Trophoblast cell (in vitro differentiated cells and primary cell): ENCODE measurements around the gene CCL3.
"Not testable (repeated sequence)": the region's sequence is repeated elsewhere in the genome, so short reads cannot be mapped to it uniquely, and the experiment has no call there.

Experiments used
- DNase-seq, 2 donors: peaks; one replicate each; pipeline ENCODE4 v3.0.0-alpha.2; 2016
- H2AFZ ChIP-seq: 2 replicates; pipeline ENCODE4 v1.6.1; 2013; ENCODE audit warnings: low read length, moderate library complexity, mild to moderate bottlenecking; ENCODE audit not compliant: insufficient read depth, poor library complexity
- H2AK5ac ChIP-seq: 2 replicates; pipeline ENCODE4 v1.6.1; 2013; ENCODE audit warnings: mild to moderate bottlenecking, low read length
- H2BK120ac ChIP-seq: 2 replicates; pipeline ENCODE4 v1.6.1; 2013; ENCODE audit warnings: low read length, mild to moderate bottlenecking, moderate library complexity; ENCODE audit not compliant: insufficient read depth, poor library complexity
- H2BK12ac ChIP-seq: 2 replicates; pipeline ENCODE4 v1.6.1; 2013; ENCODE audit warnings: mild to moderate bottlenecking, low read length, moderate library complexity
- H2BK5ac ChIP-seq: 2 replicates; pipeline ENCODE4 v1.6.1; 2013; ENCODE audit warnings: low read length, low read depth, moderate library complexity, mild to moderate bottlenecking; ENCODE audit not compliant: poor library complexity
- H3K14ac ChIP-seq: 2 replicates; pipeline ENCODE4 v1.6.1; 2013; ENCODE audit warnings: mild to moderate bottlenecking, low read length
- H3K18ac ChIP-seq: 2 replicates; pipeline ENCODE4 v1.6.1; 2013; ENCODE audit warnings: mild to moderate bottlenecking, low read length
- H3K23ac ChIP-seq: 2 replicates; pipeline ENCODE4 v1.6.1; 2013; ENCODE audit warnings: low read length
- H3K27ac ChIP-seq: 2 replicates; pipeline ENCODE4 v1.5.1; 2013; ENCODE audit warnings: low read depth, mild to moderate bottlenecking, inconsistent platforms, low read length, moderate library complexity
- H3K27me3 ChIP-seq: 2 replicates; pipeline ENCODE4 v1.6.1; 2013; ENCODE audit warnings: inconsistent platforms, mild to moderate bottlenecking, low read length, moderate library complexity; ENCODE audit not compliant: insufficient read depth
- H3K36me3 ChIP-seq, 2 experiments: 1 replicate in 1 of 2; 2 replicates in 1 of 2; pipeline ENCODE4 v1.6.1; 2013; ENCODE audit warnings: low read length in 2 of 2, mild to moderate bottlenecking in 2 of 2, moderate library complexity in 1 of 2; ENCODE audit not compliant: insufficient read depth in 2 of 2, control insufficient read depth in 1 of 2
- H3K4ac ChIP-seq: 2 replicates; pipeline ENCODE4 v1.6.1; 2013; ENCODE audit warnings: low read depth, mild to moderate bottlenecking, low read length, moderate library complexity
- H3K4me1 ChIP-seq, 2 experiments: 1 replicate in 1 of 2; 2 replicates in 1 of 2; pipeline ENCODE4 v1.6.1; 2013; ENCODE audit warnings: low read length in 2 of 2, mild to moderate bottlenecking in 2 of 2, moderate library complexity in 1 of 2; ENCODE audit not compliant: insufficient read depth in 2 of 2, control insufficient read depth in 1 of 2
- H3K4me2 ChIP-seq: 2 replicates; pipeline ENCODE4 v1.6.1; 2013; ENCODE audit warnings: inconsistent platforms, mild to moderate bottlenecking, low read length, moderate library complexity
- H3K4me3 ChIP-seq: 2 replicates; pipeline ENCODE4 v1.5.1; 2013; ENCODE audit warnings: mild to moderate bottlenecking, low read depth, low read length, inconsistent platforms
- H3K79me1 ChIP-seq: one replicate; pipeline ENCODE4 v1.6.1; 2013; ENCODE audit warnings: low read length
- H3K79me2 ChIP-seq: 2 replicates; pipeline ENCODE4 v1.6.1; 2013; ENCODE audit warnings: low read length, mild to moderate bottlenecking; ENCODE audit not compliant: control insufficient read depth, insufficient read depth, poor library complexity
- H3K9ac ChIP-seq: 2 replicates; pipeline ENCODE4 v1.6.1; 2013; ENCODE audit warnings: mild to moderate bottlenecking, low read length
- H3K9me3 ChIP-seq: 2 replicates; pipeline ENCODE4 v1.6.1; 2013; ENCODE audit warnings: low read depth, mild to moderate bottlenecking, control low read depth, inconsistent platforms, low read length; ENCODE audit not compliant: insufficient read depth
- H4K12ac ChIP-seq: 2 replicates; pipeline ENCODE4 v1.6.1; 2013; ENCODE audit warnings: low read depth, mild to moderate bottlenecking, low read length, moderate library complexity
- H4K8ac ChIP-seq: 2 replicates; pipeline ENCODE4 v1.6.1; 2013; ENCODE audit warnings: low read depth, mild to moderate bottlenecking, low read length, moderate library complexity
- H4K91ac ChIP-seq: one replicate; pipeline ENCODE4 v1.6.1; 2013; ENCODE audit warnings: low read depth, mild to moderate bottlenecking, low read length, moderate library complexity
- WGBS: extraction: QIAGEN DNeasy Blood & Tissue Kit; methylation state at CpG from one replicate; pipeline ENCODE4 v1.1.7; 2013; ENCODE audit warnings: missing lambda C conversion rate; ENCODE audit not compliant: insufficient read length, insufficient coverage; ENCODE audit errors: extremely low coverage; 5-methylcytosine and 5-hydroxymethylcytosine counted together

The CCL3 gene

DNA sequence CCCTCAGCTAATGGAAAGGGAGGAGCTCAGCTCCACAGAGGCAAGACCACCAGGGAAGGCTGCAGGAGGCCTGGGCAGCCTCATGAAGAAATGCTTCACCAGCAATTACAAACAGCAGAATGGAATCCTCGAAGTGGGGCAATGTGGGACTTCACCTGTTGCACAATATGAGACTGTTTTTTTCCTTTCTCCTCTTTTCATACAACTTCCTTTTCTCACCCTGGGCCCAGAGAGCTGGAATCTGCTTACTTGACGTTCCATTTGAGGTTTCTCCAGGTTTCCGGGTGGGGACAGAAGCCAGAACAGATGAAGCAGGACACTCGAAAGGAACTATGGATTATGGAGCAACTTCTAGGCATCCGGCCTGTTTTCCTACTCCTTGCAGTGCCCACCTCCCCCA lies 18.3 kb upstream of the CCL3 start:
- not testable (repeated sequence) for H3K14ac ChIP-seq, H3K36me3 ChIP-seq, H4K8ac ChIP-seq, H2AFZ ChIP-seq, H3K4me1 ChIP-seq, H2BK120ac ChIP-seq, H4K91ac ChIP-seq, H3K9ac ChIP-seq, H3K27me3 ChIP-seq, H3K27ac ChIP-seq, H2BK5ac ChIP-seq, H3K18ac ChIP-seq, H2BK12ac ChIP-seq, H3K4me3 ChIP-seq, H3K23ac ChIP-seq, H3K4ac ChIP-seq, H3K79me1 ChIP-seq, H3K4me2 ChIP-seq, H3K79me2 ChIP-seq, H4K12ac ChIP-seq, H3K9me3 ChIP-seq, H2AK5ac ChIP-seq
- peak; percentile 8 to 50 for DNase-seq
- WGBS: no CpG with 5 or more reads among the region's 5 CpGs

DNA sequence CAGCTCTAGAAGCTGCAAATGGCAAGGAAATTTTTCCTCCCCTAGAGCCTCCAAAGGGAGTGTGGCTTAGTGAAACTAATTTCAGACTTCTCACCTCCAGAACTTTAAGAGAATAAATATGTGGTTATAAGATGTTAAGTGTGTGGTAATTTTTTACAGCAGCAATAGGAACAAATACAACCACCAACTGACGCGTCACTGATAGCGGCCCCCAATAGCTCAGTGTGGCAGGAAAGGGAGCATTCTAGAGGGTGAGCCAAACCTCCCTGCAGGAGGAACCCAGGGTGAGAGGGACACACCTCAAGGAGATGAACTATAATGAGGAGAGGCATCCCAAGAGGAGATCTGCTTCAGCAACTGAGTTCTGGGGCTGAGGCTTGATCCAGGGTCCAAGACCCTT lies 17.7 kb upstream of the CCL3 start:
- Histone ChIP-seq H3K18ac (no peak overlapping the region), H3K27ac (no peak overlapping the region), H3K14ac (no peak overlapping the region), H2BK120ac (no peak overlapping the region), H3K79me1 (no peaks in the 10 kb centered on the region), H3K4me2 (no peak overlapping the region), H3K9me3 (no peaks in the 10 kb centered on the region), H3K23ac (no peak overlapping the region), H3K36me3 (no peaks in the 10 kb centered on the region), H3K4me3 (no peak overlapping the region), H2AFZ (no peak overlapping the region), H3K9ac (no peak overlapping the region), H3K4me1 (no peaks in the 10 kb centered on the region), H4K8ac (no peak overlapping the region), H3K4ac (no peak overlapping the region), H4K91ac (no peak overlapping the region), H2BK5ac (no peak overlapping the region), H3K27me3 (no peaks in the 10 kb centered on the region), H2BK12ac (no peak overlapping the region), H4K12ac (no peak overlapping the region), H2AK5ac (no peak overlapping the region), H3K79me2 (no peaks in the 10 kb centered on the region)
- DNase-seq: no peak
- whole genome bisulfite sequencing: no CpG with 5 or more reads among the region's 3 CpGs

DNA sequence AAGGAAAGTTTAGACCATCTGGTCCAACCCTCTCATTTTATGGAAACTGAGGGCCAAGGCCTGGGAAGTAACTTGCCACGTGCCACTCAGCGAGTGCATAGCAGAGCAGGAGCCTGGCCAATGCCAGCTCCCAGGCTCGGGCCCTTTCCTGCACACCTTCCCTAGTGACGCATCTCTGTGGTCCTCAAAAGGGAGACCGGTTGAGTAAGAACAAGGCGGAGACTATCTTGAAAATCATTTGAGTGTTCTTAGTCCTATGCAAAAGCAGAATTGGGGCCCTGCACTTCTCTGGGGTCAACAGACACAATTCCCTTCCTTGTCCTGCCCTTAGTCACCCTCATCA lies 16.5 kb upstream of the CCL3 start:
- Histone ChIP-seq H3K4me1 (no peaks in the 10 kb centered on the region), H3K9ac (no peak overlapping the region), H4K8ac (no peak overlapping the region), H2BK5ac (no peak overlapping the region), H3K4ac (no peak overlapping the region), H3K36me3 (no peaks in the 10 kb centered on the region), H3K4me3 (no peak overlapping the region), H2BK12ac (no peak overlapping the region), H3K79me2 (no peaks in the 10 kb centered on the region), H3K79me1 (no peaks in the 10 kb centered on the region), H4K91ac (no peak overlapping the region), H3K27me3 (no peaks in the 10 kb centered on the region), H2AFZ (no peak overlapping the region), H2BK120ac (no peak overlapping the region), H2AK5ac (no peak overlapping the region), H3K9me3 (no peaks in the 10 kb centered on the region), H3K18ac (no peak overlapping the region), H4K12ac (no peak overlapping the region), H3K4me2 (no peak overlapping the region), H3K14ac (no peak overlapping the region), H3K23ac (no peak overlapping the region), H3K27ac (no peak overlapping the region)
- DNase-seq: no peak
- WGBS: no CpG with 5 or more reads among the region's 6 CpGs

DNA sequence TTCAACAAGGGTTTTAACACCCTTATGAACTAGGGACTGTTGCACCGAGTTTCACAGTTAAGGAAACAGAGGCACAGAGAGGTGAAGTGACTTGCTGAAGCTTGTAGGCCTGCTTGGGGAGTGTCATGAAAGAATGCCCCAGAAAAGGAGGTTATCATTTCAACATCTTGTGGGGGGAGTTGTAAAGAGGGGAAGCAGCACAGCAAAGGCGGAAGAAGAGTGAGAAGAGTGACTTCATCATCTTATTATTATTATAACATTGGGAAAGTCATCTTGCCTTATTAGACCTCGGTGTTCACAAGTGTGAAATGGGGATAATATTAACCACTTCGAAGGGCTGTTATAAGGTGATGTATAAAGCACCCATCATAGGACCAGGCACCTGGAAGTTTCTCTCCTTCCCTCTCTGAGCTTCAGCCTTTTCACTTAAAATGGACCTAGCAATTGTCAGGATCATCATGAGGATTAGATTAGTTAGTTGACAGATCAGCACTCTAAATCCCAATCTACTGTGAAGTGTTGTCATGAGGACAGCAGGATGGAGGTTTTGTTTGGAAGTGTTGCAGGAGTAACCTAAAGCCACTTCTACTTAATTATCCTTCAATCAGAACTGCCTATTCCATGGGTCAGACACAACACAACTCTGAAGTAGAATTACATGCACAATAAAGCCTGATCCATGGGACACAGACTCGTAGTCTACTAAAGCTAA lies 16.0 kb upstream of the CCL3 start:
- no peaks in the 10 kb centered on the region for H3K79me2 ChIP-seq
- WGBS: no CpG with 5 or more reads among the region's 5 CpGs
- H2AFZ ChIP-seq: no peak overlapping the region
- H3K4me3 ChIP-seq: no peak overlapping the region
- no peak overlapping the region for H3K9ac ChIP-seq
- H3K18ac ChIP-seq: no peak overlapping the region
- no peaks in the 10 kb centered on the region for H3K79me1 ChIP-seq
- no peak overlapping the region for H4K91ac ChIP-seq
- H3K4me2 ChIP-seq: no peak overlapping the region
- no peak overlapping the region for H4K12ac ChIP-seq
- no peaks in the 10 kb centered on the region for H3K36me3 ChIP-seq
- no peak overlapping the region for H3K27ac ChIP-seq
- DNase-seq: no peak
- H2AK5ac ChIP-seq: no peak overlapping the region
- H3K4ac ChIP-seq: no peak overlapping the region
- H2BK5ac ChIP-seq: no peak overlapping the region
- no peak overlapping the region for H4K8ac ChIP-seq
- no peak overlapping the region for H3K14ac ChIP-seq
- H3K27me3 ChIP-seq: no peaks in the 10 kb centered on the region
- H3K23ac ChIP-seq: no peak overlapping the region
- H2BK12ac ChIP-seq: no peak overlapping the region
- no peak overlapping the region for H2BK120ac ChIP-seq
- H3K4me1 ChIP-seq: no peaks in the 10 kb centered on the region
- no peaks in the 10 kb centered on the region for H3K9me3 ChIP-seq
